Heart left ventricle (tissue), 16 donors: ENCODE results near the gene NDUFA8. TPM values are rescaled to one million over a fixed set of nuclear protein-coding genes. Genes with fewer than 3 reads are reported as not detected.
"Not testable (repeated sequence)": the region's sequence is repeated elsewhere in the genome, so short reads cannot be mapped to it uniquely, and the experiment has no call there.

Experiments
- ATAC-seq, 4 donors: fragments of 200-7000 bp; cut with Tn5 transposase; one replicate each; pipeline ENCODE4 v1.9.1; 2020 to 2022; ENCODE audit warnings: moderate library complexity in 4 of 4, mild to moderate bottlenecking in 3 of 4, moderate number of reproducible peaks in 1 of 4
- DNase-seq, 5 donors: peaks; one replicate each; pipeline ENCODE4 v3.0.0-alpha.2; 2020
- H3K27ac ChIP-seq, 12 donors: fragments of 200-600 bp; sonication (generic) in 4 of 12; one replicate each; pipeline versions ENCODE4 v1.5.0 to v1.8.0; 2016 to 2022; ENCODE audit warnings: mild to moderate bottlenecking in 2 of 12
- H3K27me3 ChIP-seq, 9 donors: fragments of 200-600 bp; sonication (generic) in 2 of 9; one replicate each; pipeline versions ENCODE4 v1.5.1 to v1.8.0; 2016 to 2022; ENCODE audit warnings: mild to moderate bottlenecking in 3 of 9
- H3K36me3 ChIP-seq, 9 donors: fragments of 200-600 bp; sonication (generic) in 2 of 9; one replicate each; pipeline versions ENCODE4 v1.5.0 to v1.8.0; 2018 to 2022; ENCODE audit warnings: mild to moderate bottlenecking in 2 of 9
- H3K4me1 ChIP-seq, 12 donors: fragments of 200-600 bp; sonication (generic) in 4 of 12; one replicate each; pipeline versions ENCODE4 v1.5.0 to v1.8.0; 2016 to 2022; ENCODE audit warnings: mild to moderate bottlenecking in 3 of 12
- H3K4me3 ChIP-seq, 12 donors: fragments of 200-600 bp; sonication (generic) in 4 of 12; one replicate each; pipeline versions ENCODE4 v1.5.0 to v1.8.0; 2017 to 2022; ENCODE audit warnings: mild to moderate bottlenecking in 9 of 12, moderate library complexity in 4 of 12
- H3K9me3 ChIP-seq, 12 donors: fragments of 200-600 bp; sonication (generic) in 4 of 12; one replicate each; pipeline versions ENCODE4 v1.5.0 to v1.8.0; 2016 to 2022; ENCODE audit warnings: mild to moderate bottlenecking in 1 of 12
- CTCF ChIP-seq, 12 donors: fragments of 200-600 bp; sonication (generic) in 4 of 12; IDR thresholded peaks; one replicate each; pipeline versions ENCODE4 v1.5.0 to v1.8.0; 2018 to 2022; ENCODE audit warnings: antibody characterized with exemption in 12 of 12, mild to moderate bottlenecking in 5 of 12
- POLR2A ChIP-seq, 2 donors: fragments of 450-650 bp; IDR thresholded peaks; one replicate each; pipeline ENCODE4 v1.6.1; 2017; ENCODE audit warnings: antibody characterized with exemption in 2 of 2, mild to moderate bottlenecking in 2 of 2, moderate library complexity in 2 of 2
- WGBS, 4 donors: extraction: QIAGEN DNeasy Blood & Tissue Kit in 2 of 4; methylation state at CpG; one replicate each; pipeline versions ENCODE4 v1.1.5 to v1.1.7; 2013 to 2018; 5-methylcytosine and 5-hydroxymethylcytosine counted together
- intact Hi-C, 10 donors: fragments of 100-400 bp; cut with DNase I; formaldehyde crosslinking; loops; one replicate each; pipeline versions ENCODE4 v1.11.1 to v1.14.2; 2022
- polyA plus RNA-seq, 2 donors: library from polyadenylated mRNA; stranded (reverse); fragments of 200-250 nt; gene quantifications; one replicate each; pipeline ENCODE4 v1.2.3, GENCODE V29; 2013
- total RNA-seq, 9 donors: library from RNA; depleted of rRNA in 2 of 9; stranded (reverse); fragments of >200 nt in 2 of 9; fragmentation: NEBNext Ultra II Directional in 3 of 9; extraction: Animal tissue kit (Norgen Biotek cat#: 25700) in 3 of 9; gene quantifications; one replicate each; pipeline versions ENCODE4 v1.1.0 to v1.2.4, GENCODE V29; 2016 to 2023
- donor health status: ischemic (EF 13 %, LVEDD 7.1; RV severe dilation, severe dysfunction).
- donor health status: healthy with polysubstance abuse.
- donor health status: DM: no; HTN: yes; CAD: no.
- donor health status: DM: no; HTN: no; CAD: no.
- donor health status: ischemic (EF 25% LVEDD 6.9; RV normal size, moderate dysfunction).
- donor health status: ischemic (EF 25% LVEDD 5.7; RV mildly dilated, moderate dysfunction).
- donor health status: healthy.
- donor health status: DM: yes; HTN: yes; CAD: no.
- donor health status: ischemic (EF 35%, LVEDD 5.7; RV mildly dilated, moderate dysfunction).
- donor health status: nonischemic (EF 11% LVEDD 7.7; RV severe dilation, severe dysfunction).
- donor health status: DM: yes; HTN: yes; CAD: no.
- donor health status: PGD.
- donor health status: ischemic (EF 29% LVEDD 5.4; RV normal size, mild dysfunction).
- donor health status: nonischemic (EF 23%, LVEDD 6.1; RV moderate dilation, normal function).

The NDUFA8 gene
- total and polyA plus RNA-seq, 11 donors: 183 to 919 (median 261) TPM

GRCh38 chr9:122120316-122121071 lies 39.1 kb downstream of the NDUFA8 start:
- intact Hi-C loops: loop anchor here in 8 of 10 donors (10.0 kb wide), 5 partner anchors 104 to 694 kb away; partner anchors contain the start of genes LHX6 (in 1 of the 8), MRRF (in 1 of the 8), OR1K1 (in 1 of the 8) and RBM18 (in 1 of the 8)

GRCh38 chr9:122119721-122120120 lies 39.9 kb downstream of the NDUFA8 start:
- H3K36me3 ChIP-seq: no peaks in the 10 kb centered on the region
- no peak for TF ChIP-seq POLR2A (IDR thresholded peaks at IDR 0.05)
- TF ChIP-seq CTCF (IDR thresholded peaks at IDR 0.05): no peak
- no peaks in the 10 kb centered on the region for H3K27me3 ChIP-seq
- H3K9me3 ChIP-seq: no peaks in the 10 kb centered on the region
- no peaks in the 10 kb centered on the region for H3K4me1 ChIP-seq
- ATAC-seq: no peak
- DNase-seq: no peak
- intact Hi-C loops: loop anchor here in 8 of 10 donors (10.0 kb wide), 5 partner anchors 105 to 695 kb away; partner anchors contain the start of genes LHX6 (in 1 of the 8), MRRF (in 1 of the 8), OR1K1 (in 1 of the 8) and RBM18 (in 1 of the 8)
- no peak overlapping the region for H3K27ac ChIP-seq
- WGBS, 4 donors: 79 to 94% (median 90%) methylated on average over 4 to 5 of the region's 5 CpGs
- no peak overlapping the region for H3K4me3 ChIP-seq

More at GRCh38 chr9:122120316-122121071, 39.1 kb downstream of the NDUFA8 start:
- no peaks in the 10 kb centered on the region for H3K9me3 ChIP-seq
- peaks cover 0 to 3% (median 0%) of the 10 kb centered on the region in 9 donors for H3K27me3 ChIP-seq
- H3K27ac ChIP-seq: no peak overlapping the region
- no peak for DNase-seq
- peaks cover 0 to 6% (median 4%) of the 10 kb centered on the region in 12 donors for H3K4me1 ChIP-seq
- no peak overlapping the region for H3K4me3 ChIP-seq
- no peak for ATAC-seq
- TF ChIP-seq CTCF (IDR thresholded peaks at IDR 0.05) (no peak), POLR2A (IDR thresholded peaks at IDR 0.05) (no peak)
- H3K36me3 ChIP-seq: no peaks in the 10 kb centered on the region
- WGBS, 4 donors: 80 to 99% (median 82%) methylated on average over 8 to 10 of the region's 10 CpGs

- intact Hi-C loops: no loop called here
- 84 to 90% (median 88%) methylated on average over 13 of the region's 13 CpGs for WGBS, 4 donors
- Histone ChIP-seq H3K4me3 (no peak overlapping the region), H3K9me3 (no peaks in the 10 kb centered on the region), H3K4me1 (no peaks in the 10 kb centered on the region), H3K36me3 (no peaks in the 10 kb centered on the region), H3K27me3 (no peaks in the 10 kb centered on the region), H3K27ac (no peak overlapping the region)
- DNase-seq (no peak), ATAC-seq (no peak)
- TF ChIP-seq CTCF (IDR thresholded peaks at IDR 0.05) (no peak), POLR2A (IDR thresholded peaks at IDR 0.05) (no peak)
These were observed 40.4 kb downstream of the NDUFA8 start for GRCh38 chr9:122119166-122119521.

GRCh38 chr9:122118343-122119165 lies 41.0 kb downstream of the NDUFA8 start:
- Histone ChIP-seq H3K27ac (no peak overlapping the region), H3K27me3 (no peaks in the 10 kb centered on the region), H3K4me1 (no peaks in the 10 kb centered on the region), H3K9me3 (no peaks in the 10 kb centered on the region), H3K36me3 (no peaks in the 10 kb centered on the region), H3K4me3 (no peak overlapping the region)
- no peak for ATAC-seq
- TF ChIP-seq POLR2A (IDR thresholded peaks at IDR 0.05) (no peak), CTCF (IDR thresholded peaks at IDR 0.05) (no peak)
- 74 to 85% (median 84%) methylated on average over 5 of the region's 5 CpGs for WGBS, 4 donors
- intact Hi-C loops: no loop called here
- no peak for DNase-seq

GRCh38 chr9:122117241-122117640 lies 42.3 kb downstream of the NDUFA8 start:
- DNase-seq, intact Hi-C loops, H3K4me1 ChIP-seq, H3K36me3 ChIP-seq, H3K9me3 ChIP-seq, ATAC-seq, H3K27me3 ChIP-seq, H3K4me3 ChIP-seq, H3K27ac ChIP-seq: not testable (repeated sequence)
- WGBS, 4 donors: 75 to 84% (median 80%) methylated on average over 9 of the region's 9 CpGs
